GM21723 (cell line): ENCODE results near the gene ZNG1B.
A peak's percentile ranks its signal among the peaks of the same experiment; 100 is the strongest.
"Not testable (repeated sequence)": the region's sequence is repeated elsewhere in the genome, so short reads cannot be mapped to it uniquely, and the experiment has no call there.

Experiments
- ATAC-seq: cut with Tn5 transposase; IDR thresholded peaks from one replicate; pipeline ENCODE4 v1.9.1; 2021; ENCODE audit warnings: mild to moderate bottlenecking, moderate library complexity; ENCODE audit not compliant: unreplicated experiment

Gene ZNG1B

GRCh38 chr2:113503094-113504042 is 65.9 kb downstream of the ZNG1B start:
- ATAC-seq: peak; percentile 90

DNA sequence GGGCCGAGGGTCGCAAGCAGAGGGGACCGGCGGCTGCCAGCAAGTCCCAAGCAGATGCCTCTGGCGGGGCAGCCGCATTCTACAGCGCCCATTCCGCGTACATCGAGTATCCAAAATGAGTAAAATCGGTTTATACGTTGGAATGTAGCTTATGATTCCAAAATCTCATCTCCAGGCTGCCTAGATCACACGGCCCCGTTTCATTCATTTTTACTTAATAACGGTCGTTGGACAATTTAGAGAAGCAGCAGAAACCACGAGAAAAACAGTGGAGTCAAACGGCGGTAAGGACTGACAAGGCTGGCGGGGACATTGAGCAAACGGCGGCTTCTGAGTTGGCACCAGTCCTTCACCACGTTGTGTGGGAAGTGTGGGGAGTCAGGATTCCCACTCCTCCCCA is 66.6 kb downstream of the ZNG1B start:
- ATAC-seq: not testable (repeated sequence)

DNA sequence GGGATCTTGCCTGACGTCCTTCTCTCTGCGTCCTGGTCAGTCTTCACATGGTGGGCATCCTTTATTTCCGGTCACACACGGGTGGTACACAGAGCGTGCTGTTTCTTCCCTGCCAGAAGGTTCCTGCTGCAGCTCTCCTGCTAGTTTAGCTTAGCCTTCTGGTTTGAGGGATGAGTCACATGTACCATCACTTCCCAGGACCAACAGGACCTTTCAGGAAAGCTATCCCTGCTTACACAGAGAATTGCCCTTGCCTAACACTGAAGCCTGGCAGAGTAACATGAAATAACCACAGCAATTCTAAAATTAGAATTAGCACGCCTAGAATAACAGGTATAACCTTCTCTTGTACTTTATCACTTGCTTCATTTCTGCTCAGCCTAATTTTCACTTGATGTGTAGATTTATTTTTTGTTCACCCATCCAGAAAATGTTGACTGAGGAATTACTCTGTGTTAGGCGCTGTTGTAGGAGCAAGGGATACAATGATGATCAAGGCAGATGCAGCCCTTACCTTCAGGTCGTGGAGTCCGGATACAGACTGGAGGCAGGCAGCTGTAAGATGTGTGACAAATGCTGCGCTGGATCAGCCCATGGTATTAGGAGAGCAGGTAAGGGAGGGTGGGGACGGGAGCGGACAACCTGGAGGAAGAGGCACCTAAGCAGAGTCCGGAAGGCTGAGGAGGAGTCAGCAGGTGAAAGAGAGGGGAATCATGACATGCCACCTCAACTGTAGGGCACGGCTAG is 70.1 kb downstream of the ZNG1B start:
- not testable (repeated sequence) for ATAC-seq

DNA sequence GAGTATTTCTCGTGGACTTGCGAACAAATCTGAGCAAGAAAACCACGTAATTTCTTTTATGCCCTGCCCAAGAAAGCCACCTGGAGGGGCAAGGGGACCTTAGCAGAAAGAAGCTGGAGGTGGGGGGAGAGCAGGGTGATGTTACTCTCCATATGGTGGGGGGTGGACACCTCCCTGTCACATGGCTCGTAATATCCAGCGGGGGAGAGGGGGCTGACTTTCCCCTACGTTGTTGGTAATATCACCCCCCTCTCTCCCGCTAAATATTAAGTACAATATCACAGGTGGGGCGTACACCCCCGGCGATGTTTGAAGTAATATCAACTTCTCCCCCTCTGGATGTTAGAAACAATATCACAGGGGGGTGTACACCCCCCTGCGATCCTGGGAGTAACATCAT is 70.7 kb downstream of the ZNG1B start:
- not testable (repeated sequence) for ATAC-seq

DNA sequence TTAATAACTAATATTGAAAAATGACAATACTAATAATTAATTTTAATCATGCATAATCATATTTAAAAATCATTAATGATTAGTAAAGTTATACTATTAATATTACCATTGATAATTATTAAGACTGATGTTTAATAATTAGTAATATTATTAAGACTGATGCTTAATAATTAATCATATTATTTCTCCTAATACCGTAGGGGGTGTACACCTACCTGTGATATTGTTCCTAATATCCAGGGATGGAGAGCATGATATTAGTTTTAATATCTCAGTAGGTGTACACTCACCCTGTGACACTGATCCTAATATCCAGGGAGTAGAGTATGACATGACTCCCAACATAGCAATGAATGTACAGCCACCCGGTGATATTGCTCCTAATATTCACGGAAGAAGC is 73.4 kb downstream of the ZNG1B start:
- not testable (repeated sequence) for ATAC-seq

DNA sequence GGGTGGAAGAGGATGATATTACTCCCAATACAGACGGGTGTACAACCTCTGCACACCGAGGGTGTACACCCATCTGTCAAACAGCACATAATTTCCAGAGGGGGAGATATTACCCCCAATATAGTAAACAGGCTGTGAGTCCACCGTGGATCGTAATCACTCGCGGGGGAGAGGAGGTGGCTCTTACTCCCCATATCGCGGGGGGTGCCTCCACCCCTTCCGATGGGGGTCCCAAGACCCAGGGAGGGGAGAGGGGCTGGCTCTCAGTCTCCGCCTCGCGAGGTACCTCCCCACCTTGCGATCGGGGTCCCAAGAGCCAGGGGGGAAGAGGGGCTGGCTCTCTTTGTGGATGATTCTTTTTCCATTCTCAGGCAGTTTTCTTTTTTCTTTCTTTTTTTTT is 74.4 kb downstream of the ZNG1B start:
- not testable (repeated sequence) for ATAC-seq

DNA sequence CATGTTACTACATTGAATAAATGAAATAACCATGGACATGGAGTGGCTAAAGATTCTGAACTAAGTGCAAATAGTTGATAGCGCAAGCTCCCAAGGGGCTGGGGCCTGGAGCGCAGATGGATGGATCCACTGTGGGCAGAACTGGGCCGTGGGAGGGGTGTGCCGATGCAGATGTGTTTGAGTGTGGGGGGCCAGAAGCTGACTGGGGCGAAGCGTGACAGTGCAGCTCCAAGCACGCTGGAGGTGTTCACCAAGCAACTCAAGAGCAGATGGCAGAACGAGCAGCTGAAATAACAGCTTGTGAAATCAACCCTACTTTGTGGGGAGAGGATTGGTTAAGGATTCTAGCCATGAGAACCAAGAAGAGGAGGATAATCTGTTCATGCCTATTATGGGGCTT is 78.0 kb downstream of the ZNG1B start:
- not testable (repeated sequence) for ATAC-seq

GRCh38 chr2:113515995-113516394 is 78.5 kb downstream of the ZNG1B start:
- not testable (repeated sequence) for ATAC-seq

DNA sequence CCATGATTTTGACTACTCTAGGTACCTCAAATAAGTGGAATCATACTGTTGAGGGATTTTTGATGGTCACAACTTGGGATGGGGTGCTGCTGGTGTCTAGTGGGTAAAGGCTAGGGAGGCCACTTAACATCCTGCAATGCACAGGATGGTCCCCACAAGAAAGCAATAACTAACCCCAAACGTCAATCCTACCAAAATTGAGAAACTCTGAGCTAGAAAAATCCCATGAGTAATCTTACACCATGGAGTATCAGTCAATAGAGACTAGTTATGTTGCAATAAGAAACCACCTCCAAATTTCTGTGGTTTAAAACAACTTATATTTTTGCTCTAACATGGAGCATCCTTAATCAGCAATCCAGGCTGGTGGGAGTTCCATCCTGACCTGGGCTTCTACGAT is 79.5 kb downstream of the ZNG1B start:
- ATAC-seq: not testable (repeated sequence)

DNA sequence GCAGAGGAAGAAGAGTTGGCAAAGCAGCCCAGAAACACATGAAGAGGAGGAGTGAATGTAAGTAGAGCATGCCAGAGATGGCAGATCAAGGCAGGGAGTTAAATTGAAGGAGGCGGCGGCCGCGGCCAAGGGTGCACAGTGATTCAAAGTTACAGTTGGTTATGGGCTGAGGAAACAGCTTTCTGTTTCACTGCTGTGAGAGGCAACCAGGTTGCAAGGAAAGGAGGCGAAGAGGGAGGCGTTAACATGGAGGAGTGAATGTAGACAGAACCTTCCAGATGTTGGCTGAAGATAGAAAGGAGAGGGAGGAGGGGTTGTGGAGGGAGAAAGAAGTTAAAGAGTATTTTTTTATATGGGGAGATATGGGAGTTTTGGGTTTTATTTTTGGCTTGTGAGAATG is 83.3 kb downstream of the ZNG1B start:
- not testable (repeated sequence) for ATAC-seq

- ATAC-seq: not testable (repeated sequence)
Measured at GRCh38 chr2:113521492-113521891, 84.0 kb downstream of the ZNG1B start.

DNA sequence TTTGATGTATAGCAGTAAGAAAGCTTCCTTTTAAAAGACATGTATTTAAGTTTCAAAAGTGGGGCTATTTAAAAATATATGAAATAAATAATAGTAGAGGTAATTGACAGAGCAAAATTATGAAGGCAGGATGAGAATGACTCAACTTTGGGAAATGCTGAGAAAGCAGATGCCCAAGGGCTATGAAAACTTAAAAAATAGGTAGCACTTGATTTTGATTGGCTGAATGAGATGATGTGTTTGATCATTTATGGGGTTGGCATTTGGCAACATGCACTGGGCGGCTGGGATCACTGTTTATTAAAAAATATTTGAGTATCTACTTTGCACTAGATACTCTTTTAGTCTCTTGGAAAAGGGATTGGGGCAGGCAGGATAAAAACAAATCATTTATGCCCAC is 87.5 kb downstream of the ZNG1B start:
- ATAC-seq: not testable (repeated sequence)

DNA sequence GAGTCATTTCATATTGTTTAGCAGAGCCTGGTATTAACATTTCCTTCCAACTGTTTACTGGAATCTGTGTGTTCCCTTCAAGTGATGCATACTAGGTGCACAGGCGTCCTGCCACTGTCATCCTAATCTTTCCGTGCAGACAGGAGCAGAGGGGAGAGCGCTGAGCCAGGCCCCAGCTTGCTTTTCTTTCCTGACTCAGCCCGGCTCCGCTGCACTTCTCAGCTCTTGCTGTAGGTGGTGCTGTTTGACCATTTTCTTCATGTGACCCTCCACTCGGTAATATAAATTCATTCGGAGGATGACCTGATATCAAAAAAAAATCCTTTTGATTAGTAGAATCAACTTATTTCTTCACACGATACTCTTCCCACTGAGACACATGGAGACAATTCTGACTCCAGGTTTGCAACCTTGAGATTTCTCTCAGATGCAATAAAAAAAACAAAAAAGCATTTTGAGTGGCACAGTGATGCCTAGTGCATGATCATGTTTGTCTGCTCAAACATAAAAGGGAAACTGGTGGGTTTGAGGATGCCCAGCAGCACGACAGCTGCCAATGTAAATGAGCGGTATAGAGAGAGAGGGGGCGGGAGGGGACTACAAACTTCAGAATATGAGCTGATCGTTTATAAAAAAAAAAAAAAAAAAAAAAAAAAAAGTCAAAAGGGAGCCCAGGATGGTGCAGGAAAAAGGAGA is 90.0 kb downstream of the ZNG1B start:
- peak; percentile 89 for ATAC-seq

- ATAC-seq: not testable (repeated sequence)
Measured at GRCh38 chr2:113528126-113528525, 90.6 kb downstream of the ZNG1B start.

- not testable (repeated sequence) for ATAC-seq
Measured at GRCh38 chr2:113528904-113529303, 91.4 kb downstream of the ZNG1B start.

GRCh38 chr2:113532991-113533390 is 95.5 kb downstream of the ZNG1B start:
- not testable (repeated sequence) for ATAC-seq

GRCh38 chr2:113536573-113536972 is 99.1 kb downstream of the ZNG1B start:
- not testable (repeated sequence) for ATAC-seq

- ATAC-seq: not testable (repeated sequence)
Measured at GRCh38 chr2:113540834-113541203, 103.3 kb downstream of the ZNG1B start.

DNA sequence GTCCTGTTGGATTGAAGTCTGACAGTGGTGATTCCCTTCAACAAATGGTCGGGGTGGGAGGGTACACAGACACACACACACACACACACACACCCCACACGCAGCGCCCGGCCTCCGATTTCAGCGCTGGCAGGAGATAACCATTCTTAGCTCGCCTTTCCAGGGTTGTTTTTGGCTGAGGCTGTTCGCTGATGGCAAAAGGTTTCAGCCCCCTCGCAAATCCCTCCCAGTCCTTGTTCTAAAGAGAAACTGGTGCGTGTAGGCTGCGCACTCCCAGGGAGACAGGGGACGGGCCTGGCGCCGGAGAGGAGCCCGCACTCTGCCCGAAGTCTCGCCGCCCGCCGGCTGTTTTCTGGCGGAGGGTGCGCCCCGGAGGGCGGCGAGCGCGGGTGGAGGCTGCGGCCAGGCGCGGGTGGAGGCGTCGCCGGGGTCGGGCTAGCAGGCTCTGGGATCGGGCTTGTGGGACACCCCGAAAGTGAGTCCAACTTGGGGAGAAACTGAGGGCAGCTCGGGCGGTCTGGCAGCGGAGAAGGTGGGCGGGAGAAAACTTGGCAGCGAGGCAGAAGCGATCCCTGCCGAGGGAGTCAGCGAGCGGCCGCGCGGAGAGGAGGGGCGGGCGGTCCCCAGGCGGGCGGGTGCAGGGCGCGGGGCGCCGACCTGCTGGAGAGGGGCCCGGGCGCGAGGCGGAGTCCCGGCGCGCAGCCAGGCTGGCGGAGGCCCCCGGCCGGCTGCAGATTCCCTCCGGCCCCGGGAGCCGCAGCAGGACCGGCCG is 103.9 kb downstream of the ZNG1B start:
- ATAC-seq: not testable (repeated sequence)

DNA sequence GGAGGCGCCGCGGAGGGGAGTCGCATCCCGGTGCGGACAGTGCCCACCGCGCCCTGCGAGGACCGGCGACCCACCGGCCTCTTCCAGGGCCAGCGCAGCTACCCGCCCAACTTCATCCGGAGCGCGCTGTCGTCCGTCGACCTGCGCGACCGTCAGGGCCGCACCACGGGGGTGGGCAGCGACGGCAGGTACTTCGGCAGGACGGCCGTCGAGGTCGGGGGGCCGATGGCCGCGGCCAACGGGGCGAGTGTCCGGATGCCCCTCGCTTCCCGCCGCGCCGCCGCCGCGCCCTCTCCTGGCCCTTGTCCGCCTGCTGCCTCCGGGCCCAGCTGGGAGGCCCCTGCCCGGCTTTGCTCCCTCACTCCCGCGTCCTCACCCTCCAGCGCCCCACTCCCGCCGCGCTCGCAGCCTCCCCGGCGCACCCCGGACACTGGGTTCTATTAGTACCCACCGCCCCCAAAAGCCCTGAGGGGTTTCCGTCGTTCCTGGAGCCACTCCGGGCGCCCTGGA is 104.5 kb downstream of the ZNG1B start:
- not testable (repeated sequence) for ATAC-seq
